Glutamatergic neuron (in vitro differentiated cells): Measurements from ENCODE around the gene CDR2. TPM values are rescaled to one million over a fixed set of nuclear protein-coding genes. Genes with fewer than 3 reads are reported as not detected.

Experiments
- DNase-seq: peaks from one replicate; pipeline ENCODE4 v3.0.0; 2022
- H3K27ac Mint-ChIP-seq: one replicate; pipeline ENCODE4 v1.8.0; 2020; ENCODE audit warnings: mild to moderate bottlenecking, mixed read lengths, inconsistent platforms; ENCODE audit not compliant: unreplicated experiment
- H3K27me3 Mint-ChIP-seq: one replicate; pipeline ENCODE4 v1.8.0; 2020; ENCODE audit warnings: mild to moderate bottlenecking, moderate library complexity, mixed read lengths, inconsistent platforms; ENCODE audit not compliant: unreplicated experiment
- H3K36me3 Mint-ChIP-seq: one replicate; pipeline ENCODE4 v1.8.0; 2020; ENCODE audit warnings: mild to moderate bottlenecking, mixed read lengths, inconsistent platforms; ENCODE audit not compliant: unreplicated experiment
- H3K4me1 Mint-ChIP-seq: one replicate; pipeline ENCODE4 v1.8.0; 2020; ENCODE audit warnings: mild to moderate bottlenecking, low read depth, mixed read lengths, inconsistent platforms; ENCODE audit not compliant: unreplicated experiment
- H3K4me3 Mint-ChIP-seq: one replicate; pipeline ENCODE4 v1.8.0; 2020; ENCODE audit warnings: mild to moderate bottlenecking, mixed read lengths, inconsistent platforms; ENCODE audit not compliant: unreplicated experiment
- H3K9me3 Mint-ChIP-seq: one replicate; pipeline ENCODE4 v1.8.0; 2020; ENCODE audit warnings: mild to moderate bottlenecking, moderate library complexity, mixed read lengths, inconsistent platforms; ENCODE audit not compliant: unreplicated experiment
- CTCF ChIP-seq: fragments of 200-600 bp; sonication (generic); IDR thresholded peaks from one replicate; pipeline ENCODE4 v1.5.0; 2021; ENCODE audit not compliant: partially characterized antibody, unreplicated experiment
- total RNA-seq: library from RNA; stranded (reverse); fragmentation: NEBNext Ultra II Directional; extraction: Animal tissue kit (Norgen Biotek cat#: 25700); gene quantifications from one replicate; pipeline ENCODE4 v1.2.1, GENCODE V29; 2021; ENCODE audit not compliant: unreplicated experiment

CDR2 gene
- total RNA-seq, 1 donor from 2014 or later: 8.5 TPM

- no peak overlapping the region for H3K4me3 Mint-ChIP-seq
- H3K27me3 Mint-ChIP-seq: no peaks in the 10 kb centered on the region
- H3K4me1 Mint-ChIP-seq: no peaks in the 10 kb centered on the region
- no peak for DNase-seq
- peaks cover 4% of the 10 kb centered on the region for H3K9me3 Mint-ChIP-seq
- no peak for TF ChIP-seq CTCF
- no peaks in the 10 kb centered on the region for H3K36me3 Mint-ChIP-seq
- H3K27ac Mint-ChIP-seq: no peak overlapping the region
Observed at GRCh38 chr16:22311520-22311919, 62.9 kb downstream of the CDR2 start.

GRCh38 chr16:22308824-22309520 lies 65.4 kb downstream of the CDR2 start:
- Mint-ChIP-seq H3K36me3 (no peaks in the 10 kb centered on the region), H3K9me3 (peaks cover 6% of the 10 kb centered on the region), H3K27me3 (no peaks in the 10 kb centered on the region), H3K4me1 (no peaks in the 10 kb centered on the region), H3K4me3 (no peak overlapping the region), H3K27ac (no peak overlapping the region)
- no peak for DNase-seq
- TF ChIP-seq CTCF: no peak

- Mint-ChIP-seq H3K27ac (no peak overlapping the region), H3K36me3 (no peaks in the 10 kb centered on the region), H3K4me1 (no peaks in the 10 kb centered on the region)
Observed at GRCh38 chr16:22307838-22308237, 66.6 kb downstream of the CDR2 start.

GRCh38 chr16:22306788-22307187 lies 67.6 kb downstream of the CDR2 start:
- DNase-seq: no peak
- Mint-ChIP-seq H3K36me3 (no peaks in the 10 kb centered on the region), H3K4me3 (no peak overlapping the region), H3K9me3 (peaks cover 3% of the 10 kb centered on the region), H3K27me3 (no peaks in the 10 kb centered on the region), H3K27ac (no peak overlapping the region), H3K4me1 (peaks cover 4% of the 10 kb centered on the region)
- no peak for TF ChIP-seq CTCF

More at GRCh38 chr16:22307838-22308237, 66.6 kb downstream of the CDR2 start:
- H3K27me3 Mint-ChIP-seq: no peaks in the 10 kb centered on the region
- no peak for TF ChIP-seq CTCF
- no peak overlapping the region for H3K4me3 Mint-ChIP-seq
- DNase-seq: no peak
- peaks cover 5% of the 10 kb centered on the region for H3K9me3 Mint-ChIP-seq

GRCh38 chr16:22304411-22304810 lies 70.0 kb downstream of the CDR2 start:
- no peaks in the 10 kb centered on the region for H3K36me3 Mint-ChIP-seq
- peaks cover 10% of the 10 kb centered on the region for H3K4me1 Mint-ChIP-seq
- no peak overlapping the region for H3K4me3 Mint-ChIP-seq
- H3K27me3 Mint-ChIP-seq: no peaks in the 10 kb centered on the region
- H3K27ac Mint-ChIP-seq: no peak overlapping the region
- no peak for DNase-seq
- H3K9me3 Mint-ChIP-seq: peaks cover 1% of the 10 kb centered on the region
- no peak for TF ChIP-seq CTCF
